DOHH2 (cell line): Measurements from ENCODE around the gene HS6ST1.

Experiments used
- H3F3A ChIP-seq: fragments of 200-600 bp; sonication (generic), shearing (Covaris generic); 2 replicates; pipeline ENCODE4 v1.6.0; 2016; ENCODE audit warnings: antibody characterized with exemption, mild to moderate bottlenecking; ENCODE audit not compliant: control insufficient read depth, insufficient read depth
- H3K27ac ChIP-seq: fragments of 200-600 bp; sonication (generic); 2 replicates; pipeline ENCODE4 v1.5.1; 2014; ENCODE audit warnings: low read depth, mild to moderate bottlenecking, low read length, moderate library complexity
- H3K27me3 ChIP-seq: fragments of 200-600 bp; sonication (generic); 2 replicates; pipeline ENCODE4 v1.6.1; 2014; ENCODE audit warnings: mild to moderate bottlenecking, low read length, mixed read lengths; ENCODE audit not compliant: control insufficient read depth
- H3K36me3 ChIP-seq: fragments of 200-600 bp; sonication (generic); 2 replicates; pipeline ENCODE4 v1.6.1; 2014; ENCODE audit warnings: mild to moderate bottlenecking, low read length, moderate library complexity, mixed read lengths; ENCODE audit not compliant: control insufficient read depth
- H3K4me1 ChIP-seq: fragments of 200-600 bp; sonication (generic); 2 replicates; pipeline ENCODE4 v1.6.1; 2014; ENCODE audit warnings: mild to moderate bottlenecking, low read length, mixed read lengths; ENCODE audit not compliant: control insufficient read depth
- H3K4me2 ChIP-seq: fragments of 200-600 bp; sonication (generic); 2 replicates; pipeline ENCODE4 v1.6.0; 2014; ENCODE audit warnings: mild to moderate bottlenecking, low read length, moderate library complexity
- H3K4me3 ChIP-seq: fragments of 200-600 bp; sonication (generic); 2 replicates; pipeline ENCODE4 v1.5.1; 2014; ENCODE audit warnings: mild to moderate bottlenecking, low read length, mixed read lengths
- H3K79me2 ChIP-seq: fragments of 200-600 bp; sonication (generic); 2 replicates; pipeline ENCODE4 v1.6.1; 2014; ENCODE audit warnings: mild to moderate bottlenecking, low read length, mixed read lengths; ENCODE audit not compliant: control insufficient read depth
- H3K9me2 ChIP-seq: fragments of 200-600 bp; sonication (generic); replicated peaks from 2 replicates; pipeline ENCODE4 v1.6.1; 2014; ENCODE audit warnings: mild to moderate bottlenecking, low read length, mixed read lengths; ENCODE audit not compliant: control insufficient read depth
- H3K9me3 ChIP-seq: fragments of 200-600 bp; sonication (generic); 2 replicates; pipeline ENCODE4 v1.6.1; 2014; ENCODE audit warnings: antibody characterized with exemption, low read length, mixed read lengths; ENCODE audit not compliant: control insufficient read depth, insufficient read depth
- H4K20me1 ChIP-seq: fragments of 200-600 bp; sonication (generic); 2 replicates; pipeline ENCODE4 v1.6.0; 2014; ENCODE audit warnings: low read depth, mild to moderate bottlenecking, antibody characterized with exemption, low read length, moderate library complexity; ENCODE audit not compliant: control insufficient read depth, insufficient read depth
- CTCF ChIP-seq: fragments of 200-600 bp; sonication (generic); IDR thresholded peaks from one replicate; pipeline ENCODE4 v1.5.1; 2014; ENCODE audit warnings: antibody characterized with exemption, mild to moderate bottlenecking, low read depth, low read length; ENCODE audit not compliant: poor library complexity, severe bottlenecking
- EZH2phosphoT487 ChIP-seq: fragments of 200-600 bp; sonication (generic); IDR thresholded peaks from 2 replicates; pipeline ENCODE4 v1.6.1; 2017; ENCODE audit warnings: borderline replicate concordance, mild to moderate bottlenecking, antibody characterized with exemption, low read length, moderate library complexity, mixed read lengths

Gene HS6ST1

GRCh38 chr2:128315122-128315828, 3.4 kb downstream of the HS6ST1 start:
- TF ChIP-seq CTCF (no peak), EZH2phosphoT487 (no peak)
- Histone ChIP-seq H4K20me1 (peaks cover 41% of the 10 kb centered on the region), H3K79me2 (peaks cover 76% of the 10 kb centered on the region), H3K36me3 (peaks cover 11% of the 10 kb centered on the region; the same call in 1 of the 2 replicates), H3K4me2 (no peak overlapping the region), H3K27ac (no peak overlapping the region), H3F3A (no peaks in the 10 kb centered on the region), H3K27me3 (peaks cover 5% of the 10 kb centered on the region; the same call in 1 of the 2 replicates), H3K9me3 (no peaks in the 10 kb centered on the region), H3K4me3 (no peak overlapping the region), H3K9me2 (no peaks in the 10 kb centered on the region), H3K4me1 (peaks cover 15% of the 10 kb centered on the region)

- H3K9me3 ChIP-seq = no peaks in the 10 kb centered on the region
- H3K79me2 ChIP-seq = peaks cover 84% of the 10 kb centered on the region
- peaks cover 5% of the 10 kb centered on the region; the same call in 1 of the 2 replicates for H3K27me3 ChIP-seq
- no peak overlapping the region for H3K27ac ChIP-seq
- peaks cover 41% of the 10 kb centered on the region for H4K20me1 ChIP-seq
- H3K9me2 ChIP-seq = no peaks in the 10 kb centered on the region
- H3K4me3 ChIP-seq = no peak overlapping the region
- H3K4me1 ChIP-seq = peaks cover 15% of the 10 kb centered on the region
- no peaks in the 10 kb centered on the region for H3F3A ChIP-seq
- TF ChIP-seq CTCF (no peak), EZH2phosphoT487 (no peak)
- H3K4me2 ChIP-seq = no peak overlapping the region
- peaks cover 11% of the 10 kb centered on the region; the same call in 1 of the 2 replicates for H3K36me3 ChIP-seq
Observed at GRCh38 chr2:128314348-128315121, 4.1 kb downstream of the HS6ST1 start.

GRCh38 chr2:128313931-128314347, 4.7 kb downstream of the HS6ST1 start:
- Histone ChIP-seq H3K79me2 (peaks cover 89% of the 10 kb centered on the region), H3K4me3 (no peak overlapping the region), H3K9me3 (no peaks in the 10 kb centered on the region), H3K27ac (no peak overlapping the region), H3K27me3 (no peaks in the 10 kb centered on the region), H4K20me1 (peaks cover 41% of the 10 kb centered on the region), H3K9me2 (no peaks in the 10 kb centered on the region), H3K36me3 (peaks cover 11% of the 10 kb centered on the region; the same call in 1 of the 2 replicates), H3K4me1 (peaks cover 15% of the 10 kb centered on the region), H3K4me2 (no peak overlapping the region), H3F3A (no peaks in the 10 kb centered on the region)
- TF ChIP-seq EZH2phosphoT487 (no peak), CTCF (no peak)
